Activated CD8-positive, alpha-beta memory T cell treated with anti-CD3 and anti-CD28 coated beads for 48 hours (primary cell): ENCODE results near the gene TRAF3IP3.

Experiments used
- DNase-seq, 3 experiments: peaks; one replicate each; pipeline ENCODE4 v3.0.0-alpha.2; 2020; ENCODE audit warnings: low read depth in 2 of 3, low spot score in 2 of 3

Gene TRAF3IP3

GRCh38 chr1:209736490-209737117 is 19.2 kb upstream of the TRAF3IP3 start:
- no peak for DNase-seq

GRCh38 chr1:209737118-209737505 is 18.7 kb upstream of the TRAF3IP3 start:
- DNase-seq = no peak

GRCh38 chr1:209738270-209738669 is 17.6 kb upstream of the TRAF3IP3 start:
- no peak for DNase-seq

- DNase-seq = no peak
Observed at GRCh38 chr1:209741193-209741592, 14.7 kb upstream of the TRAF3IP3 start.

GRCh38 chr1:209741889-209742288 is 14.0 kb upstream of the TRAF3IP3 start:
- DNase-seq = no peak

GRCh38 chr1:209742409-209743144 is 13.3 kb upstream of the TRAF3IP3 start:
- no peak for DNase-seq

- DNase-seq = no peak
Observed at GRCh38 chr1:209743145-209743482, 12.7 kb upstream of the TRAF3IP3 start.

- no peak for DNase-seq
Observed at GRCh38 chr1:209746451-209747165, 9.2 kb upstream of the TRAF3IP3 start.

- DNase-seq = peak; percentile 85 to 93 (median 87)
Observed at GRCh38 chr1:209747580-209748262, 8.1 kb upstream of the TRAF3IP3 start.

GRCh38 chr1:209748620-209749019 is 7.2 kb upstream of the TRAF3IP3 start:
- no peak for DNase-seq

GRCh38 chr1:209749205-209749604 is 6.6 kb upstream of the TRAF3IP3 start:
- no peak for DNase-seq

GRCh38 chr1:209749670-209750323 is 6.1 kb upstream of the TRAF3IP3 start:
- no peak for DNase-seq

GRCh38 chr1:209751627-209752231 is 4.1 kb upstream of the TRAF3IP3 start:
- DNase-seq = peak in 2 of 3 experiments; percentile 31 to 60

- no peak for DNase-seq
Observed at GRCh38 chr1:209752890-209753289, 3.0 kb upstream of the TRAF3IP3 start.

- no peak for DNase-seq
Observed at GRCh38 chr1:209755256-209755655, 597 bp upstream of the TRAF3IP3 start.

GRCh38 chr1:209756615-209757445 is 977 bp downstream of the TRAF3IP3 start:
- no peak for DNase-seq

- no peak for DNase-seq
Observed at GRCh38 chr1:209758400-209758799, 2.5 kb downstream of the TRAF3IP3 start.

- no peak for DNase-seq
Observed at GRCh38 chr1:209759829-209760359, 4.0 kb downstream of the TRAF3IP3 start.

GRCh38 chr1:209761011-209761635 is 5.3 kb downstream of the TRAF3IP3 start:
- DNase-seq = no peak
